H1 (cell line): ENCODE measurements around the gene NMT1. TPM values are rescaled to one million over a fixed set of nuclear protein-coding genes. Genes with fewer than 3 reads are reported as not detected.
A peak's percentile ranks its signal among the peaks of the same experiment; 100 is the strongest.

Source experiments
- CTCF ChIA-PET: fragments of 300-600 bp; sonication (Branson Sonifier 250); formaldehyde crosslinking; loops from one replicate; lab custom pipeline; 2021; ENCODE audit not compliant: partially characterized antibody; lab: Charles Lee
- POLR2A ChIA-PET: fragments of 300-600 bp; sonication (Branson Sonifier 250); formaldehyde crosslinking; loops from one replicate; lab custom pipeline; 2021; ENCODE audit warnings: inconsistent platforms; ENCODE audit not compliant: partially characterized antibody; lab: Charles Lee
- DNase-seq, 2 experiments: peaks; one replicate each; pipeline versions ENCODE4 v3.0.0 to v3.0.0-alpha.2; 2010 to 2022; ENCODE audit warnings: low spot score in 2 of 2, low read depth in 1 of 2, mixed read lengths in 1 of 2
- FAIRE-seq: peaks from 2 replicates; lab custom pipeline; 2011; peaks lifted over from hg19 to GRCh38; lab: Jason Lieb, UNC
- H2AFZ ChIP-seq: 2 replicates; pipeline ENCODE4 v1.8.1; 2012; ENCODE audit warnings: low read length, inconsistent platforms
- H2AK5ac ChIP-seq: 2 replicates; pipeline ENCODE4 v1.6.1; 2013; ENCODE audit warnings: low read depth, low read length
- H2BK120ac ChIP-seq: replicated peaks from 2 replicates; pipeline ENCODE3; 2013; ENCODE audit warnings: low read depth, low read length, inconsistent platforms
- H2BK12ac ChIP-seq: 2 replicates; pipeline ENCODE4 v1.6.1; 2013; ENCODE audit warnings: low read depth, low read length
- H2BK15ac ChIP-seq: 2 replicates; pipeline ENCODE4 v1.6.1; 2013; ENCODE audit warnings: low read length
- H2BK20ac ChIP-seq: 2 replicates; pipeline ENCODE4 v1.6.1; 2013; ENCODE audit warnings: low read length
- H2BK5ac ChIP-seq: 2 replicates; pipeline ENCODE4 v1.6.1; 2013; ENCODE audit warnings: low read depth, low read length
- H3K14ac ChIP-seq: 2 replicates; pipeline ENCODE4 v1.6.1; 2013; ENCODE audit warnings: inconsistent platforms; ENCODE audit not compliant: insufficient read length
- H3K18ac ChIP-seq: 2 replicates; pipeline ENCODE4 v1.6.1; 2013; ENCODE audit warnings: low read length; ENCODE audit errors: extremely low read depth
- H3K23ac ChIP-seq: 2 replicates; pipeline ENCODE4 v1.6.1; 2013; ENCODE audit warnings: inconsistent platforms; ENCODE audit not compliant: insufficient read length
- H3K23me2 ChIP-seq: 2 replicates; pipeline ENCODE4 v1.6.1; 2013; ENCODE audit warnings: low read depth, low read length
- H3K27ac ChIP-seq: 2 replicates; pipeline ENCODE4 v1.6.1; 2011; ENCODE audit warnings: low read depth, low read length, inconsistent platforms
- H3K27me3 ChIP-seq, 4 experiments: replicated peaks in 1 of 4; 1 replicate in 1 of 4; 2 replicates in 3 of 4; pipeline versions ENCODE4 v1.6.1 to v1.8.1; 2011 to 2013; ENCODE audit warnings: low read length in 3 of 4, mild to moderate bottlenecking in 3 of 4, inconsistent platforms in 2 of 4, mixed read lengths in 2 of 4, moderate library complexity in 1 of 4; ENCODE audit not compliant: control insufficient read depth in 3 of 4, insufficient read depth in 3 of 4; ENCODE audit errors: extremely low read depth in 1 of 4
- H3K36me3 ChIP-seq, 4 experiments: 2 replicates each; pipeline versions ENCODE4 v1.6.1 to v1.8.1; 2011 to 2013; ENCODE audit warnings: mild to moderate bottlenecking in 4 of 4, low read length in 3 of 4, moderate library complexity in 2 of 4, control low read depth in 1 of 4, inconsistent platforms in 1 of 4; ENCODE audit not compliant: insufficient read depth in 4 of 4, control insufficient read depth in 2 of 4
- H3K4ac ChIP-seq: replicated peaks from 2 replicates; pipeline ENCODE3; 2013; ENCODE audit warnings: low read length, low read depth, mixed read lengths, inconsistent platforms; ENCODE audit not compliant: insufficient read length
- H3K4me1 ChIP-seq, 4 experiments: replicated peaks in 1 of 4; 1 replicate in 1 of 4; 2 replicates in 3 of 4; pipeline versions ENCODE4 v1.6.1 to v1.8.1; 2011 to 2013; ENCODE audit warnings: low read length in 3 of 4, inconsistent platforms in 2 of 4, mixed read lengths in 1 of 4; ENCODE audit not compliant: insufficient read depth in 4 of 4, control insufficient read depth in 3 of 4
- H3K4me2 ChIP-seq, 2 experiments: 2 replicates each; pipeline versions ENCODE4 v1.6.1 to v1.8.1; 2011 to 2013; ENCODE audit warnings: low read depth in 2 of 2, low read length in 2 of 2, control low read depth in 1 of 2, inconsistent platforms in 1 of 2, mild to moderate bottlenecking in 1 of 2; ENCODE audit not compliant: insufficient read depth in 1 of 2
- H3K4me3 ChIP-seq, 4 experiments: fragments of 200-600, 300-600 bp in 1 of 4; sonication (generic), shearing (Covaris generic), sonication (Bioruptor Twin) in 1 of 4; 2 replicates each; pipeline versions ENCODE4 v1.5.1 to v1.8.1; 2011 to 2016; ENCODE audit warnings: low read length in 4 of 4, low read depth in 3 of 4, control low read depth in 2 of 4, inconsistent platforms in 2 of 4, mild to moderate bottlenecking in 2 of 4, mixed read lengths in 1 of 4, moderate library complexity in 1 of 4; ENCODE audit not compliant: insufficient read depth in 2 of 4; ENCODE audit errors: extremely low read depth in 1 of 4
- H3K56ac ChIP-seq: replicated peaks from 2 replicates; pipeline ENCODE3; 2013; ENCODE audit warnings: low read depth, mild to moderate bottlenecking, mixed read lengths, low read length, inconsistent platforms; ENCODE audit not compliant: insufficient read length
- H3K79me1 ChIP-seq: 2 replicates; pipeline ENCODE4 v1.6.1; 2013; ENCODE audit warnings: low read depth, low read length, control low read depth
- H3K79me2 ChIP-seq, 2 experiments: 2 replicates each; pipeline versions ENCODE4 v1.6.1 to v1.8.1; 2012 to 2013; ENCODE audit warnings: low read length in 2 of 2, mild to moderate bottlenecking in 2 of 2, inconsistent platforms in 1 of 2; ENCODE audit not compliant: insufficient read depth in 2 of 2, control insufficient read depth in 1 of 2
- H3K9ac ChIP-seq, 4 experiments: replicated peaks in 1 of 4; 1 replicate in 1 of 4; 2 replicates in 3 of 4; pipeline versions ENCODE4 v1.6.1 to v1.8.1; 2011 to 2013; ENCODE audit warnings: low read depth in 3 of 4, low read length in 3 of 4, control low read depth in 2 of 4, mild to moderate bottlenecking in 2 of 4, moderate library complexity in 2 of 4, inconsistent platforms in 1 of 4; ENCODE audit errors: extremely low read depth in 1 of 4
- H3K9me3 ChIP-seq, 2 experiments: 2 replicates each; pipeline versions ENCODE4 v1.6.1 to v1.8.1; 2012 to 2013; ENCODE audit warnings: mild to moderate bottlenecking in 2 of 2, moderate library complexity in 2 of 2, control low read depth in 1 of 2, inconsistent platforms in 1 of 2, low read depth in 1 of 2, low read length in 1 of 2, mixed read lengths in 1 of 2; ENCODE audit not compliant: insufficient read depth in 2 of 2
- H4K20me1 ChIP-seq, 2 experiments: replicated peaks in 1 of 2; 2 replicates each; pipeline versions ENCODE3 to v1.8.1; 2011 to 2013; ENCODE audit warnings: inconsistent platforms in 2 of 2, low read length in 2 of 2, mild to moderate bottlenecking in 1 of 2; ENCODE audit not compliant: insufficient read depth in 2 of 2, control insufficient read depth in 1 of 2
- H4K5ac ChIP-seq: 2 replicates; pipeline ENCODE4 v1.6.1; 2013; ENCODE audit warnings: low read length, low read depth, mixed read lengths, inconsistent platforms; ENCODE audit not compliant: insufficient read length
- H4K8ac ChIP-seq: 2 replicates; pipeline ENCODE4 v1.8.0; 2013; ENCODE audit warnings: mild to moderate bottlenecking, moderate library complexity, low read length, inconsistent platforms; ENCODE audit not compliant: insufficient read depth; ENCODE audit errors: extremely low read depth
- H4K91ac ChIP-seq: replicated peaks from 2 replicates; pipeline ENCODE3; 2013; ENCODE audit warnings: low read length, mixed read lengths, inconsistent platforms; ENCODE audit not compliant: insufficient read length
- BRCA1 ChIP-seq: IDR thresholded peaks from 2 replicates; pipeline ENCODE4 v1.6.1; 2012; ENCODE audit warnings: low read depth, low read length, improper control_type of control experiment
- CHD1 ChIP-seq: IDR thresholded peaks from 2 replicates; pipeline ENCODE4 v1.6.1; 2012; ENCODE audit warnings: low read depth, low read length, improper control_type of control experiment
- CREB1 ChIP-seq: IDR thresholded peaks from 2 replicates; pipeline ENCODE4 v1.6.1; 2012; ENCODE audit warnings: inconsistent platforms
- KDM4A ChIP-seq: IDR thresholded peaks from one replicate; pipeline ENCODE4 v1.7.1; 2012; ENCODE audit warnings: low read depth, mild to moderate bottlenecking, moderate library complexity, low read length, inconsistent platforms; ENCODE audit not compliant: severe bottlenecking
- MAFK ChIP-seq: IDR thresholded peaks from 2 replicates; pipeline ENCODE4 v1.6.1; 2012; ENCODE audit warnings: low read depth, mild to moderate bottlenecking, improper control_type of control experiment, low read length
- MAX ChIP-seq: IDR thresholded peaks from 2 replicates; pipeline ENCODE4 v1.6.1; 2012; ENCODE audit warnings: inconsistent platforms
- SIN3A ChIP-seq, 2 experiments: IDR thresholded peaks in 1 of 2; conservative IDR thresholded peaks in 1 of 2; 2 replicates each; pipeline ENCODE4 v1.6.1; 2011 to 2012; ENCODE audit warnings: low read length in 2 of 2, improper control_type of control experiment in 1 of 2, low read depth in 1 of 2, mild to moderate bottlenecking in 1 of 2
- SP4 ChIP-seq: IDR thresholded peaks from 2 replicates; pipeline ENCODE4 v1.6.1; 2012; ENCODE audit warnings: low read length, inconsistent platforms
- TAF7 ChIP-seq: optimal IDR thresholded peaks from 2 replicates; pipeline ENCODE3; 2011; ENCODE audit warnings: low read depth, mild to moderate bottlenecking, inconsistent platforms, low read length, moderate library complexity, borderline replicate concordance
- WGBS, 2 experiments: shearing (Covaris generic) in 1 of 2; methylation state at CpG; one replicate each; pipeline versions ENCODE4 v1.1.6 to v1.1.7; 2013 to 2015; ENCODE audit warnings: low lambda C conversion rate in 2 of 2, mixed read lengths in 2 of 2, inconsistent platforms in 1 of 2, low coverage in 1 of 2, missing lambda C conversion rate in 1 of 2; ENCODE audit not compliant: insufficient replicate concordance in 2 of 2, insufficient coverage in 1 of 2, insufficient read length in 1 of 2; ENCODE audit errors: extremely low coverage in 1 of 2, missing lambda C conversion rate in 1 of 2; 5-methylcytosine and 5-hydroxymethylcytosine counted together
- polyA plus RNA-seq, 7 experiments: library from polyadenylated mRNA; depleted of rRNA in 3 of 7; stranded (reverse) in 5 of 7; unstranded in 2 of 7; fragments of >200 nt in 5 of 7; fragments of 200-250 nt in 2 of 7; gene quantifications; 1 replicate in 5 of 7; 2 replicates in 1 of 7; 4 replicates in 1 of 7; pipeline versions ENCODE4 v1.2.1 to v1.2.3, GENCODE V29; 2011 to 2013; ENCODE audit warnings: missing spikeins in 2 of 7, mixed read lengths in 2 of 7
- total RNA-seq: library from RNA; stranded (reverse); fragmentation: NEBNext Ultra II Directional; extraction: Animal tissue kit (Norgen Biotek cat#: 25700); gene quantifications from 2 replicates; pipeline ENCODE4 v1.2.1, GENCODE V29; 2021

Gene NMT1
- total and polyA plus RNA-seq, 2 of the 8 experiments (the other 6 are each of a cell fraction or from before 2014, with no cell fraction given), result 42.9 to 149 TPM

GRCh38 chr17:45149669-45150664, 88.8 kb downstream of the NMT1 start:
- peak overlapping the region; percentile 66 for H4K91ac ChIP-seq
- peaks cover 3 to 11% (median 8%) of the 10 kb centered on the region in 4 experiments for H3K4me1 ChIP-seq
- H3K4me3 ChIP-seq, result peak overlapping the region; percentile 77 to 93 (median 88)
- H3K9ac ChIP-seq, result peak overlapping the region; percentile 67 to 83 (median 76)
- no peak overlapping the region for H2AFZ ChIP-seq
- H3K14ac ChIP-seq, result no peak overlapping the region
- H3K79me1 ChIP-seq, result peaks cover 3% of the 10 kb centered on the region; the same call in 1 of the 2 replicates
- POLR2A ChIA-PET, result interaction anchor here (1.0 to 20.3 kb wide), 33 partner anchors 17 to 395 kb away, joined by 3 to 1076 read pairs (median 7); partner anchors contain the start of genes ACBD4, EFTUD2, FMNL1 and HEXIM2
- H3K4me2 ChIP-seq, result peak overlapping the region; percentile 70 to 86
- H2BK15ac ChIP-seq, result peak overlapping the region; percentile 98; the same call in 1 of the 2 replicates
- CTCF ChIA-PET, result interaction anchor here (0.7 to 9.4 kb wide), 25 partner anchors 7 to 279 kb away, joined by 3 to 187 read pairs (median 5); partner anchors contain the start of genes ACBD4, EFTUD2, FMNL1 and HEXIM2
- H3K9me3 ChIP-seq, result no peaks in the 10 kb centered on the region
- H2BK20ac ChIP-seq, result no peak overlapping the region
- no peak overlapping the region for H3K27ac ChIP-seq
- DNase-seq (no peak), FAIRE-seq (no peak)
- H3K79me2 ChIP-seq, result peaks cover 0 to 26% of the 10 kb centered on the region in 2 experiments; a peak in 2 of 4 replicates
- 2% methylated on average over 46 of the region's 56 CpGs; no CpG with 5 or more reads in 1 of the 2 experiments for WGBS, 2 experiments
- H4K20me1 ChIP-seq, result peaks cover 5 to 10% of the 10 kb centered on the region in 2 experiments
- H4K5ac ChIP-seq, result no peak overlapping the region
- no peak overlapping the region for H2AK5ac ChIP-seq
- peak overlapping the region; percentile 78; the same call in 1 of the 2 replicates for H3K18ac ChIP-seq
- H3K56ac ChIP-seq, result peak overlapping the region; percentile 54
- H3K4ac ChIP-seq, result peak overlapping the region; percentile 54
- H3K27me3 ChIP-seq, result no peaks in the 10 kb centered on the region
- H2BK12ac ChIP-seq, result 0 out of 2 replicates have a peak overlapping the region, but pooled peaks have one; percentile 39
- 0 out of 2 replicates have a peak overlapping the region, but pooled peaks have one; percentile 44 for H2BK5ac ChIP-seq
- no peak overlapping the region for H3K23ac ChIP-seq
- H3K36me3 ChIP-seq, result no peaks in the 10 kb centered on the region
- H4K8ac ChIP-seq, result peak overlapping the region; percentile 94
- H2BK120ac ChIP-seq, result no peak overlapping the region
- H3K23me2 ChIP-seq, result peaks cover 12% of the 10 kb centered on the region
- TF ChIP-seq SP4 (peak; percentile 12; the same call in 1 of the 2 replicates), SIN3A (conservative IDR thresholded peaks at IDR 0.05 in 1 of 2, IDR thresholded peaks at IDR 0.05 in 1 of 2; ENCODE audit: low read depth in 1 of 2, low read length in 2 of 2) (0 out of 4 replicates have a peak, but pooled peaks of 1 of the 2 experiments have one; percentile 18), TAF7 (no peak), MAFK (no peak), MAX (no peak), CREB1 (0 out of 2 replicates have a peak, but pooled peaks have one; percentile 28), BRCA1 (no peak), CHD1 (no peak), KDM4A (peak; percentile 71)
